HG03060 (cell line): ENCODE measurements around the gene TMBIM1.

Experiments used
- ATAC-seq: cut with Tn5 transposase; IDR thresholded peaks from one replicate; pipeline ENCODE4 v1.9.1; 2021; ENCODE audit warnings: low read depth, moderate number of reproducible peaks; ENCODE audit not compliant: unreplicated experiment

TMBIM1 gene, protein sequence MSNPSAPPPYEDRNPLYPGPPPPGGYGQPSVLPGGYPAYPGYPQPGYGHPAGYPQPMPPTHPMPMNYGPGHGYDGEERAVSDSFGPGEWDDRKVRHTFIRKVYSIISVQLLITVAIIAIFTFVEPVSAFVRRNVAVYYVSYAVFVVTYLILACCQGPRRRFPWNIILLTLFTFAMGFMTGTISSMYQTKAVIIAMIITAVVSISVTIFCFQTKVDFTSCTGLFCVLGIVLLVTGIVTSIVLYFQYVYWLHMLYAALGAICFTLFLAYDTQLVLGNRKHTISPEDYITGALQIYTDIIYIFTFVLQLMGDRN

DNA sequence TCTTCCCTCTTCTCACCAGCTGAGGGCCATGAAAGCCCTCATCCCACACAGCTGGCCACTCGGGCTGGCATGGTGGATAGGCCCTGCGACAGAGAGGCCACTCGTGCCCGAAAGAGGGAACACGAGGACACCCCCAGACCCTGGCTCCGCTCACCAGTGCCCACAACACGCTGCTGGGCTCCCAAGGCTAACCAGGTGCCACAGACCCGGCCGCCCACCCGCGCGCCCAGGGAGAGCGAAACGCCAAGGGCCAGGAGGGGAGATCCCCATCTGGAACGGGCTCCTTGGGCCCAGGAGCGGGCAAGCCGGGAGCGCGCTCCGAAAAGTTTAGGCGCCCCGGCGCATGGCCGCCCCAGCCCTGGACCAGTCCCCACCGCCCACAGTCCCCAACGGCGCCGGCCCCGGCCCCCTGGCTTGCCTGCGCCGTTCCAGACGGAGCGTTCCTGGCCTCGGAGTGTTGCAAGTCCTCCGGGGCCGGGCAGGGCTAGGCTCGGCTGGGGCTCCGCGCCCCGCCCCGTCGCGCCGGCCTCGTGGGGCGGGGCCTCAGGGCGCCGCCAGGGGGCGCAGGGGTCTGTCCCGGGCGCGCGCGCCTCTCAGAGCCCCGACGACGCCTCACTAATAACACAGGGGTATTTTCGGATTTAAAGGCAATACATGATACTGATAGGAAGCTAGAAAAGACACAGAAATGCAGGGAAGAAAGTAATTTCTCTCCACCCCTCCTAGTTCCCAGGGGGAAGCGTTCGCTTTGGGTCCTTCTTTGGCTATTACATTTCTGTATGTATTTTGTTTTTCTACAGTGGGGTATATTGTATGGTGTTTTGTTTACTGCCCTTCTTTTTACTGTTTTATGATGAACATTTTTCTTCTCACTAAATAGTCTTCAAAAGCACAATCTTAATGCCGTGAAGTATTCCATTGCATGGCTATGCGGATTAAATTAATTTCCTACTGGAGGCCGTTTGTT is at the start of gene TMBIM1:
TMBIM1 (minus strand) TSS at position 456 of the 967 bp plus-strand sequence. CDS start 10,362 bp downstream, outside the sequence.
- ATAC-seq = peak; percentile 26

DNA sequence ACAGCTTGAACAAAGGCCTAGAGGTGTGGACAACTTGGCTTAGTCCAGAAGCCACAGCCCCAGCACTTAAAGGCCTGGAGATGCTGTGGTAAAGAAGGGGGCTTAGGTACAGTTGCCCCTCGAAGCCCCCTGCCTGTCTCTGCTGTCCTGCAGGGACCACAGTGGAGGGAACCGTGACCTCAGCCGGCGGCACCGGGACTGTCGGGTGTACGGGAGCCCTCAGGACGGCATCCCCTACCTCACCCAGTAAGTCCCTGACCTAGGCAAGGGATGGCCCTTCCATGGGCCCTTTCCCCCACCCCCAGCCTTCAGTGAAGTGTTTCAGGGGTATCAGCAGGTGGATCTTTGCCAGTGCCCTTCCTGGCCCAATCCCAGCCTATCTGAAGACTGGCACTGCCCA is 49.1 kb upstream of the TMBIM1 start:
- ATAC-seq = no peak

DNA sequence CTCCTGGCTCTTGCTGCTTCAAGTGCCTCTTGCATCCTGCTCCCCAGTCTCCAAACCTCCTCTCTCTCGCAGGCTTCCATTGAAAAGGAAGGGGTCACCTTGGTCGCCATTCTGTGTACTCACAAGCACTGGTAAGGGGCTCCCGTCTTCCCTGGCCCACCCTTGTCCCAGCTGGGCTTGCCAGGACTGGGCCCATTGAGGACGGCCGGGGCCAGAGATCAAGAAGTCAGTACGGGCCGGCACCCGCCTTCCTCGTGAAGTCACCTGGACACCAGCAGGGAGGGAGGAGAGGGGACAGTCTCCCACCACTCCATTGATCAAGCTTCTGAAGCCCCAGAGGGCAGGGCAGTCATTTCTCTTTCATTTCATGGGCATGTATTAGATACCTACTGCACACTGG is 48.4 kb upstream of the TMBIM1 start:
- ATAC-seq = no peak

DNA sequence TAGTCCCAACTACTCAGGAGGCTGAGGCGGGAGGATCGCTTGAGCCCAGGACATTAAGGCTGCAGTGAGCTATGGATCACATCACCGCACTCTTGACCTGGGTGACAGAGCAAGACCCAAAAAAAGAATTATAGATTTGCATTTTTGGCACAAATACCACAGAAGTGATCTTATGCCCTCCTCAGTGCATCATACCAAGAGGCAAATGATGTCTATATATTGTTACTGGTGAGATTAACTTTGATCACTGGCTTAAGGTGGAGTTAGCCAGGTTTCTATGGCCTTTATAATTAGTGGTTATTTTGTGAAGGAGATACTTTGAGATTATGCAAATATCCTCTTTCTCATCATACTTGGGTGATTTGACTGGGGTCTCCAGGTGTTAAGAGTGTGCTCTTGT is 42.2 kb upstream of the TMBIM1 start:
- no peak for ATAC-seq

DNA sequence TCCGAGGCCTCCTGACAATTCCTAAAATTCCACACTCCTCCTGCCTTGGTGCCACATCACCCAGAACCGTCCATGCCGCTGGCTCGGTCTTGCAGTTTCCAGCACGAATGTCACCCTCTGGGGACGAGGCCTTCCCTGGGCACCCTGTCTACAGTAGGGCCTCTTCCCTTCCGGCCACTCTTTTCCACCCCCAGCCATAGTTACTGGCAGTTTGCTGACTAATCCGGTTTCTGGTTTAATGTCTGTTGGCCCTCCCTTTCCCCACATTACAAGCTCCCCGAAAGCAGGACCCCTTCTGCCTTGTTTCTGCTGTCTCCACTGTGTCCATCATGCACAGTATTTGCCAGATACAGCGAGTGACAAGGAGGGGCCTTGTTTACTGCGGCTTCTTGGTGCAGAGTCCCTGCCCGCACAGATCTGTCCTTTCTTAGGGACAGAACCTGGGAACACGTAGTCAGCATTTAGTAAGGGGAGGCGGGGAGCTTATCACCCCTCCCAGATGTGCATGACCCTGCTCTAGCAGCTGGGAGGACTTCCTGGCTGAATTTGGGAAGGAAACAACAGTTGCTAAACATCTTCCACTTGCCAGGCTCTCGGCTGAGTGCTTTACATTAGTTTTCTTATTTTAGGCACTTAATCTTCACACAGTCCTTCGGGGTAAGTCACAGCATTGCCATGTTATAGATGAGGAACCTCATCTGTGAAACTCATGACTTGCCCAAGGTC is 40.8 kb upstream of the TMBIM1 start:
- ATAC-seq = no peak

DNA sequence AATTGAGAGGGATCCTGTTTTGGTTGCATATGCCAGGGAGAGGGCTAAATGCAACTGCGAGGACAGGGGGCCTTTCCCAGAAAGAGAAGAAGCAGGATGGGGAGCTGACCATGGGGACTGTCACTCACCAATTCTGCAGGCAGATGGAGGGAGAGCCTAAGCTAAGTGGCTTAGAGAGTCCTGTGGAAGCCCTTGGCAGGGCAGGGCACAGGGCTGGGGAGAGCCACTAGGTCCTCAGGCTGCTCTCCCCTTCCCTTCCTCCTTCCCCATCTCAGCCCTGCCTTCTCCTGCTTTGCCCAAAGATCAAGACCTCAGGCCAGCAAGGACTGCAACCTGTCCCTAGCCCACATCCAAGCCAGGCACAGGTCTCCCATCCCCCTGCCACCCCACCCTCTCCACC is 40.0 kb upstream of the TMBIM1 start:
- no peak for ATAC-seq

DNA sequence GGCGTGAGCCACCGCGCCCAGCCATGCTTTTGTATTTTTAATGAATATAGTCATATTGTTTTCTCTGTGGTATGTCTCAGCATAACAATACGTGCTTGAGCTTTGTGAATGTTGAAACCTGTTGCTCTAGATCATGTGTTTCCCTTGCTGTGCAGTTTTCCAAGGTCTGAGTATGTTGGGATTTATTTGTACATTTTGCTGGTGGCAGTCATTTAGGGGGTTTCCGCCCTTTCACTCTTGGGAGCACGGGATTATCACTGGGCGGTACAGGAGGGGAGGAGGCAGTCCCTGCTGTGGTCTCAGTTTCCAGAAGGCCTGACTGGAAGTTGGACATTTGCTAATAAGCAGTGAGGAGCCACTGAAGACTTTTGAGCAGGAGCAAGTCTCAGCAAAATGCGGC is 39.4 kb upstream of the TMBIM1 start:
- no peak for ATAC-seq

DNA sequence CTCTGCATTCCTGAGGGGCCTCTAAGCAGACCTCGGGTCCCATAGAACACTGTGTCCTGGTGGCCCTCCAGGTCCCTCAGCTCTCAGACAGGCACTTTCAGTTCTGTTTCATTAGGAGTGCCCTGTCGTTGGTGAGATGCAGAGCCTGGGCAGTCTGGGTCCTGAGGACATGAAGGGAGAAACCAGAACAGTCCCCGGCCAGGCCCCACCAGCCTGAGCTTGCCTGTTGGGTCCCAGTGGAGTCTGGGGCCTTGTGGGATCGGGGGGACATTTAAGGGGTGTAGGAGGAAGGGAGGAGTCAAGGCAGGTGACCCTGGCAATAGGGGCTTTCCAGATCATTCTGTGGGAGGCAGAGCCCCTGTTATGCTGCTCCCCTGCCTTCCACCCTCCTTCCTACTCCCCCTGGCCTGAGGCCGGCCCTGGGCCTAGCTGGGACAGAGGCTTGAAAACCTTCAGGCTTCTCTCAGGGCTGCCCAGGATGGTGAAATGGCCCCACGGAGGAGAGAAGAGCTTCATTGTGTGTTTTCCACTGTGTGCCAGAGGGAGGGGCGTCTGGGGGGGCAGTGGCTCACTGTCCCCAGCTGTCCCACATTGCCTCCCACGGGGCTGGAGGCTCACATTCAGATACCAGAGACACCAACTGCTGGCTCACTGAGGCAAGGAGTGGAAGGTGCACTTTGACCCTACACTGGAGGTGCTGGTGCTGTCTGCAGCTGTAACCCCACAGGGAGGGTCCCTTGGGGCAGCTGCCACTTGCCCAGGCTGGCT is 37.7 kb upstream of the TMBIM1 start:
- no peak for ATAC-seq

DNA sequence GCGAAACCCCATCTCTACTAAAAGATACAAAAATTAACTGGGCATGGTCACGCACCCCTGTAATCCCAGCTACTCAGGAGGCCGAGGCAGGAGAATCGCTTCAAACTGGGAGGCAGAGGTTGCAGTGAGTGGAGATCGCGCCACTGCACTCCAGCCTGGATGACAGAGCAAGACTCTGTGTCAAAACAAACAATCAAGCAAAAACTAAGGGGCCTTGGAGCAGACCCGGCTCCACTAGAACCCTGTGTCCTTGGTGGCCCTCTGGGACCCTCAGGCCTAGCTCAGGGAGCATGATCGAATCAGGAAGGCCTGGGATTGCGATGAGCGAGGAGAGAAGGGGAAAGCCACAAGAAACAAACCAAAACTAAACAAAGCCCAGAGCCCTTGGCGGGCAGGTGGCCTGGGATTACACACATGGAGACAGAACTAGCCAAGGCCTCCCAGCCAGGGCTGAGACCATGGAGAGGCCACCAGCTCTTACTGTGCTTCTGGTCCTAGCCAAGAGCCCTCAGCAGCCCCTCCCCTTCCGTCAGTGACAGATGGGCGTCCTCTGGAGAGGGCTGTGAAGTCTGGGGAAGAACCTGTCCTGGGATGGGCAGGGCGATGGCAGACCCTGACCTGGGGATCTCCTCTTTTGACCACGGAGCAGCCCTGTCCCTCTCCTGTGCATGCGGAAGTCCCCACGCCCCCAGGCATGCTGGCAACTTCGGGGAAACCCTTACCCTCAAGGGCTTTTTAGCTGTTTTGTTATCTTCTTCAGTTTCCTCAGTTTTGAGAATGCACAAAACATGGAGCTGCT is 36.9 kb upstream of the TMBIM1 start:
- no peak for ATAC-seq

DNA sequence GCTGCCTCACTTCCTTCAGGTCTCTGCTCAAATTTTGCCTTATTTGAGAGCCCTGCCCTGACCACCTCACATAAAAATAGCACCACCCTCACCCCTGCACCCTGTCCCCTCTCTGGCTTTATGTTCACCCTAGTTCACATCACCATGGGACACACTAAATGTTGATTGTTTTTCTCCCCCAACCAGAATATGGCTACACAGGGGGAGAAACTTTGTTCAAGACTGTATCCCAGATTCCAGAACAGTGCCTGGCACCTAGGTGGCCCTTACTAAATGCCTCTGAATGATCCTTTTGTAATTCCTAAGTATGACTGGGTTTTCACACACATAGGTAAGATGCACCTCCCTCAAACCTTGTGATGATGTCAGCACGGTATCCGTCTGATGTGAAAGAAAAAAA is 36.0 kb upstream of the TMBIM1 start:
- no peak for ATAC-seq

DNA sequence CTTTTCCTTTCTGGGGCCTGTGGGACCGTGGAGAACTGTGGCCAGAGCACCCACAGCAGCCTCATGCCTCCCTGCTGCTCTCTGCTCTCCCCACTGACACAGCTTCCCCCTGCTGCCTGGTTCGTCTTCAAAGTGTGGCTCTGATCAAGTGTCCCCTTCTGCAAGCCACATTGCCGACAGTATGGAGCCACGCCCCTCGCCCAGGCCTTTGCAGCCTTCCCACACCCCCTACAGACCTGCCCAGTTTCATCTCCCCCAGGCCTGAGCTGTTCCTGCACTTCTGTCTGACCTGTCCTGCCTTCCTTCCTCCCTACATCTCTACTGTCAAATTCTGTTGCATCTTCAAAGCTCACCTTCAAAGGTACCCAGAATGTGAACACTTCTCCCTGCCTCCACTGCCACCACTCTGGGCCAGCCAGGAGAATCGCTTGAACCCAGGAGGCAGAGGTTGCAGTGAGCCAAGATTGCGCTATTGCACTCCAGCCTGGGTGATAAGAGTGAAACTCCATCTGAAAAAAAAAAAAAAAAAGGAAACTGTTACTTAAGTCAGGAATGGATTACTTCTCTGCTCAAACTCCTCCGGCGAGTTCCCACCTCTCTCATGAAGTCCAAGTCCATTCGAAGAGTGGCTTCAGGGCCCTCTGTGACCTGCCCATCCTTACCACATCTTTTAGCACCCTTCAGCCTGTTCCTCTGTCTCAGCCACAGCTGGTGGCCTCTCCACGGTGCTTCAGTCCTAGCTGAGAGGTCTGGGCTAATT is 35.3 kb upstream of the TMBIM1 start:
- ATAC-seq = no peak

DNA sequence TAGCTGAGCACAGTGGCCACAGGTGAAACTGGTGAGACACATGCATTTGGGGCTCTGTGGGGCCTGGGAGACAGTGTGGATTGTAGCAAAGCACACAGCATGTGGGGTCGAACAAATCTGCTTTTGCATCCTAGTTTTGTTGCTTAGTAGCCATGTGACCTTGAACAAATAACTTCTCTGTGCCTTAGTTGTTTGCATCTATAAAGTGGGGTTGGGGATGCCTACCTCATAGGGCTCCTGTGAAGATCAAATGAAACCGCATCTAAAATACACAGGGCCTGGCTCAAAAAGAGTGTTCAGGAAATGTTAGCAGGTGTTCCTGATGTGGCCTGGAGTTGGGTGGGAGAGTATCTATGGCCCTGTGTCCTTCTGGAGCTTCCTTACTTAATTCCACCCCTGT is 34.0 kb upstream of the TMBIM1 start:
- ATAC-seq = no peak

DNA sequence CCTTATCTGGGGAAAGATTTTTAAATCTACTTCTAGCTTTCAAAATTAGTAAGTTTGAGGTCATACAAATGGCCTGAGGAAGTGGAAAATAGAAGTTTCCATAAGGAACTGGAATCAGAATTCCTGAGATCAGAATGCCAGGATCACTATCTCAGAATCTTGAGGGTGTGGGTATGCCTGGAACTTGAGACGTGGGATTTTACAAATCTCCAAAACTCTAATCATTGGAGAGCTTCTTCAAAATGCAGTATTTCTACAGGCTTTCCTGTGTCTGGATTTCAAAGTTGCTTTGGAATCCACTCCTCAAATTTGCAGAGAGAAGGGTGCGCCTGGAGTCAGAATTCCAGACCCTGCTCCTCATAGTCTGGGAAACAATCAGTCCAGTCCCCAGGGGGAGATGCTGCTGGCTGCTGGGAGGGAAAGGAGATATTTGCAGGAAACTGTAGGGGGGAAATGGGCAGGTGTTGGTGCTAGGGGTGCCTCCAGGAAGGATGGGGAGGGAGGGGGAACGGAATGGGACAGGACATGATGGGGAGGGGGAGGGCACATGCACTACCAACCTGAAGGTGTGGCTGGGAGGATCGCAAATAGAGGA is 33.4 kb upstream of the TMBIM1 start:
- no peak for ATAC-seq

DNA sequence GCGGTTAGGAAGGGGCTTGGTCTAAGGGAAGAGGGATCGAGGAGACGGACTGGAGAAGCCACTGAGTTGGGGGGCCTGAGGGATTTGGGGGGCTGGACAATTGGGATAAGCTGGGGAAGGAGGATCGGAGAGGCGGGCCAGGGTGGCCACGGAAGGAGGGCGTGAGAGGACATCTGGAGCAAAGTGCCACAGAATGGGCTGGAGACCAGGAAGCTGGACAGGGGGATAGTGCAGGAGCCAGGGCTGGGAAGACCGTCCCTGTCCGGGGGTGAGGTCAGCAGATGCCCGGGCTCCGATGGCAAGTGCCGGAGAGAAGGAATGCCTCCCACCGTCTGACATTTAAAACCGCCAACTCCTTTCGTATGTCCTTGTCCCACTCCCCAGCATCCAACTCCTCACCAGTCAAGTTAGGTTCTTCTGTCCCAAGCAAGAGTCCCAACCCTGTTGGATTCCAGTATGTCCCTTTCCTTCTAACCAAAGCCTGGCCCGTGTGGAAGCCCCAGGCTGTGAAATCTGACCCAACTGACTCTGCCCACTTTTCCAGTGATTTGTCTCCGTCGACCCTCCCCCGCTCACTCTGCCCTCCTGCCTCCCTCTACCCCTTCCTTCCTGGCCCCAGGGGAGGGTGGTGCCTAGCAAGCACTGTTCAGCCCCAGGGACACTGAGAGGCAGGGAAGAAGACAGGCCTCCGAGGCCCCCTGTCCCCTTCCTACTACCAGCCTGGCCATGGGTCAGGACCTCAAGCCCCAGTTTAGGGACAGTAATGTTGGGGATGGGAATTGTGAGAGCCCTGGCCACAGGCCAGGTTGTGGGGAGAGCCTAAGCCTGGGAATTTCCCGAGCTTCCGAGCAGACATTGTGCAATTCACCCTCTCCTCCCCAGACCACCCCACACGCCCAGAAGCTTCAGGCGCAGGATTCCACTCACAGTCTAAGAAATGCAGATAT is 31.5 kb upstream of the TMBIM1 start:
- no peak for ATAC-seq

DNA sequence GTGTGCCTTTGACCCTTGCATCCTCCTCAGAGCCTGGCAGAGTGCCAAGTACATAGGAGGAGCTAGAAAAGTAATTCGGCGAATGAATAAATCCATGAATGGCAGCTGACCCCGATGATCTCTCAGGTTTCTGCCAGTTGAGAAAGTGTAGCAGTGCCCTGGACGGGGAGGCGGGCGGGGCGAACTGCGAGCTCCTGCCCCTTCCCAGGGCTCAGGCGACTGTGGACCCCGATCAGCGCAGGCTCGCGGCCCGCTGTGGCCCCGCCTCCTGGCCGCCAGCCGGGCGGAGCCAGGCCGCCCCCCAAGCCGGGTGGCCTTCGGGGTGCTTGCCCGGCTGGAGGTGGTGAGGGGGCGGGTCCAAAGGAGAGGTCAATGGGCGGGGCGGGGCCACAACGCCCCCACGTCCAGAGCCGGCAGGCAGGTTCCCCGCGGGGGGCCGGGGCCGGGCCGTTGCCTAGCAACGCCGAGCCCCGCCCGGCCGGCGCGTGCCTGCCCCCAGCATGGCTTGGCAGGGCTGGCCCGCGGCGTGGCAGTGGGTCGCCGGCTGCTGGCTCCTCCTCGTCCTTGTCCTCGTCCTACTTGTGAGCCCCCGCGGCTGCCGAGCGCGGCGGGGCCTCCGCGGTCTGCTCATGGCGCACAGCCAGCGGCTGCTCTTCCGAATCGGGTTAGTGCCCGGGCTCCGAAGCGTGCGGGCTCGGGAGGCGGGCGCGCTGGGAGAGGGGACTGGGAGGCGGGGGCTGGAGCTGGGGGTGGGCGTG is 30.6 kb upstream of the TMBIM1 start:
- no peak for ATAC-seq

DNA sequence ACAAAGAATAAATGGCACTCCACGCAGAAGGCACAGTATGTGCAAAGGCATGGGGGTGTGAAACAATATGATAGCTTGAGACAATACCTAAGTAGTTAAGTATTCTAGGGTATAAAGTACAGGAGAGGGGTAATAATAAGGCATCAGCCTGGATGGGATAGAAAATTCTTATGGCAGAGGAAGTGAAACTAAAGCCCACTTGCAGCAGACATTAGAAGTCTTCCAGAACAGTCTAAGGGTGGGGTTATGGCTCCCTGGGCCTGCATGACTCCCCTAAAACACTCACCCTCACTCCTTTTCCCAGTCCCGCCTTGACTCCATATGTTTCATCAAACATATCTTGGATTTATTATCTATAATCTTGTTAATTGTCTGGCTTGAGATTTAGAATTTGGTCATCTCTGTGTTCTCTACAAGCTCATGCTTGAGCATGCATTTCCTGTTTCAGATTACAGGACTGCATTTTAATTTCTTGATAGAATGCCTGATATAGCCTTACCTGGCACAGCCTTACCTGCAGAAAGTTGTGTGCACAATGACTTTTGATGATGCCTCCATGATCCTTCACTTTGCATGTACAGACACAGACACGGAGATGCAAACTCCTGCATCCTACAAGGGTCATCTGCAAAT is 28.5 kb upstream of the TMBIM1 start:
- no peak for ATAC-seq
